Activated CD8-positive, alpha-beta memory T cell treated with anti-CD3 and anti-CD28 coated beads, Interleukin-2, amount 10 ng/mL, durations not matched to agents 7 days and 5 days (primary cell): ENCODE data around the gene TOP3B. TPM values are rescaled to one million over a fixed set of nuclear protein-coding genes. Genes with fewer than 3 reads are reported as not detected.
A peak's percentile ranks its signal among the peaks of the same experiment; 100 is the strongest.

Experiments
- ATAC-seq: fragments of 150-1000 bp; cut with Tn5 transposase; one replicate; pipeline ENCODE4 v1.10.0; 2021; ENCODE audit warnings: moderate library complexity
- CTCF ChIA-PET: fragments of 350-600 bp; sonication (Branson Sonifier 250); formaldehyde crosslinking; loops from one replicate; lab custom pipeline; 2021; ENCODE audit warnings: antibody characterized with exemption; lab: Charles Lee
- DNase-seq: peaks from one replicate; pipeline ENCODE4 v3.0.0-alpha.2; 2020
- H3K27ac Mint-ChIP-seq: one replicate; pipeline ENCODE4 v1.8.0; 2021; ENCODE audit warnings: mild to moderate bottlenecking, mixed read lengths
- H3K27me3 Mint-ChIP-seq: one replicate; pipeline ENCODE4 v1.8.0; 2021; ENCODE audit warnings: mixed read lengths
- H3K36me3 Mint-ChIP-seq: one replicate; pipeline ENCODE4 v1.8.0; 2021; ENCODE audit warnings: mild to moderate bottlenecking, mixed read lengths
- H3K4me1 Mint-ChIP-seq: one replicate; pipeline ENCODE4 v1.8.0; 2021; ENCODE audit warnings: mixed read lengths
- H3K4me3 Mint-ChIP-seq: one replicate; pipeline ENCODE4 v1.8.0; 2021; ENCODE audit warnings: mild to moderate bottlenecking, moderate library complexity, mixed read lengths
- H3K9me3 Mint-ChIP-seq: one replicate; pipeline ENCODE4 v1.8.0; 2022; ENCODE audit warnings: low read depth, mixed read lengths
- total RNA-seq, 2 experiments: library from RNA; stranded (reverse); gene quantifications; one replicate each; pipeline ENCODE4 v1.2.3, GENCODE V29; 2021

Gene TOP3B
- total RNA-seq, 2 experiments from 2014 or later, result 46.6 to 50.4 TPM

GRCh38 chr22:21985214-21985613 lies 2.6 kb upstream of the TOP3B start:
- no peaks in the 10 kb centered on the region for H3K36me3 Mint-ChIP-seq
- no peak overlapping the region for H3K4me3 Mint-ChIP-seq
- peaks cover 24% of the 10 kb centered on the region for H3K4me1 Mint-ChIP-seq
- CTCF ChIA-PET, result no interaction called here
- DNase-seq (no peak), ATAC-seq (no peak)
- no peaks in the 10 kb centered on the region for H3K27me3 Mint-ChIP-seq
- H3K9me3 Mint-ChIP-seq, result no peaks in the 10 kb centered on the region
- no peak overlapping the region for H3K27ac Mint-ChIP-seq

GRCh38 chr22:21984793-21985192 lies 2.2 kb upstream of the TOP3B start:
- CTCF ChIA-PET, result no interaction called here
- no peak overlapping the region for H3K27ac Mint-ChIP-seq
- H3K4me1 Mint-ChIP-seq, result peaks cover 27% of the 10 kb centered on the region
- no peak overlapping the region for H3K4me3 Mint-ChIP-seq
- H3K36me3 Mint-ChIP-seq, result no peaks in the 10 kb centered on the region
- no peaks in the 10 kb centered on the region for H3K27me3 Mint-ChIP-seq
- DNase-seq (no peak), ATAC-seq (no peak)
- H3K9me3 Mint-ChIP-seq, result no peaks in the 10 kb centered on the region

GRCh38 chr22:21981874-21982273 lies 713 bp downstream of the TOP3B start:
- no peaks in the 10 kb centered on the region for H3K9me3 Mint-ChIP-seq
- CTCF ChIA-PET, result interaction anchor here (2.0 to 3.3 kb wide), 3 partner anchors 10 to 45 kb away, joined by 9 to 32 read pairs (median 12); partner anchors contain the start of gene PPM1F
- peaks cover 30% of the 10 kb centered on the region for H3K4me1 Mint-ChIP-seq
- peak overlapping the region; percentile 86 for H3K27ac Mint-ChIP-seq
- no peak for ATAC-seq
- H3K4me3 Mint-ChIP-seq, result peak overlapping the region; percentile 88
- no peak for DNase-seq
- H3K36me3 Mint-ChIP-seq, result no peaks in the 10 kb centered on the region
- H3K27me3 Mint-ChIP-seq, result no peaks in the 10 kb centered on the region

- no peak overlapping the region for H3K27ac Mint-ChIP-seq
- peaks cover 30% of the 10 kb centered on the region for H3K4me1 Mint-ChIP-seq
- H3K4me3 Mint-ChIP-seq, result no peak overlapping the region
These were observed 2.0 kb downstream of the TOP3B start for GRCh38 chr22:21980547-21980946.

GRCh38 chr22:21978564-21979386 lies 3.8 kb downstream of the TOP3B start:
- peaks cover 30% of the 10 kb centered on the region for H3K4me1 Mint-ChIP-seq
- H3K9me3 Mint-ChIP-seq, result no peaks in the 10 kb centered on the region
- peaks cover 3% of the 10 kb centered on the region for H3K36me3 Mint-ChIP-seq
- no peak for ATAC-seq
- CTCF ChIA-PET, result no interaction called here
- no peak overlapping the region for H3K4me3 Mint-ChIP-seq
- no peaks in the 10 kb centered on the region for H3K27me3 Mint-ChIP-seq
- no peak overlapping the region for H3K27ac Mint-ChIP-seq
- DNase-seq, result no peak

More at GRCh38 chr22:21980547-21980946, 2.0 kb downstream of the TOP3B start:
- DNase-seq (no peak), ATAC-seq (no peak)
- Mint-ChIP-seq H3K36me3 (no peaks in the 10 kb centered on the region), H3K27me3 (no peaks in the 10 kb centered on the region), H3K9me3 (no peaks in the 10 kb centered on the region)
- CTCF ChIA-PET, result interaction anchor here (3.0 to 3.3 kb wide), 2 partner anchors 8 to 44 kb away, joined by 12 to 32 read pairs; no protein-coding TSS in a partner anchor

- ATAC-seq (no peak), DNase-seq (no peak)
- Mint-ChIP-seq H3K27ac (no peak overlapping the region), H3K36me3 (peaks cover 8% of the 10 kb centered on the region), H3K27me3 (no peaks in the 10 kb centered on the region), H3K9me3 (no peaks in the 10 kb centered on the region), H3K4me3 (no peak overlapping the region), H3K4me1 (peaks cover 30% of the 10 kb centered on the region)
- CTCF ChIA-PET, result no interaction called here
These were observed 4.8 kb downstream of the TOP3B start for GRCh38 chr22:21977814-21978213.

GRCh38 chr22:21975854-21976345 lies 6.7 kb downstream of the TOP3B start:
- CTCF ChIA-PET, result interaction anchor here (0.6 kb wide), 1 partner anchor 23 kb away, joined by 3 read pairs; the partner anchor contains the start of gene PPM1F
- H3K9me3 Mint-ChIP-seq, result no peaks in the 10 kb centered on the region
- H3K27me3 Mint-ChIP-seq, result no peaks in the 10 kb centered on the region
- no peak for DNase-seq
- no peak for ATAC-seq
- H3K27ac Mint-ChIP-seq, result no peak overlapping the region
- H3K4me3 Mint-ChIP-seq, result no peak overlapping the region
- H3K36me3 Mint-ChIP-seq, result peaks cover 16% of the 10 kb centered on the region
- peaks cover 13% of the 10 kb centered on the region for H3K4me1 Mint-ChIP-seq

- no peak overlapping the region for H3K4me3 Mint-ChIP-seq
- CTCF ChIA-PET, result no interaction called here
- peaks cover 19% of the 10 kb centered on the region for H3K36me3 Mint-ChIP-seq
These were observed 7.3 kb downstream of the TOP3B start for GRCh38 chr22:21975273-21975672.

GRCh38 chr22:21974058-21974649 lies 8.4 kb downstream of the TOP3B start:
- DNase-seq (no peak), ATAC-seq (no peak)
- Mint-ChIP-seq H3K4me3 (no peak overlapping the region), H3K4me1 (peaks cover 3% of the 10 kb centered on the region), H3K27me3 (no peaks in the 10 kb centered on the region), H3K9me3 (no peaks in the 10 kb centered on the region), H3K36me3 (peaks cover 19% of the 10 kb centered on the region), H3K27ac (no peak overlapping the region)
- CTCF ChIA-PET, result interaction anchor here (0.6 kb wide), 1 partner anchor 1057 kb away, joined by 3 read pairs; no protein-coding TSS in a partner anchor

More at GRCh38 chr22:21975273-21975672, 7.3 kb downstream of the TOP3B start:
- Mint-ChIP-seq H3K27me3 (no peaks in the 10 kb centered on the region), H3K9me3 (no peaks in the 10 kb centered on the region), H3K27ac (no peak overlapping the region), H3K4me1 (peaks cover 7% of the 10 kb centered on the region)
- no peak for ATAC-seq
- DNase-seq, result no peak

GRCh38 chr22:21972806-21973205 lies 9.8 kb downstream of the TOP3B start:
- no peak for DNase-seq
- Mint-ChIP-seq H3K27ac (no peak overlapping the region), H3K4me3 (no peak overlapping the region), H3K4me1 (no peaks in the 10 kb centered on the region), H3K36me3 (peaks cover 25% of the 10 kb centered on the region), H3K27me3 (no peaks in the 10 kb centered on the region), H3K9me3 (no peaks in the 10 kb centered on the region)
- no peak for ATAC-seq
- CTCF ChIA-PET, result interaction anchor here (0.6 to 3.5 kb wide), 18 partner anchors 8 to 275 kb away, joined by 3 to 32 read pairs (median 5); partner anchors contain the start of genes PPM1F and TOP3B

- no peaks in the 10 kb centered on the region for H3K4me1 Mint-ChIP-seq
- H3K27me3 Mint-ChIP-seq, result no peaks in the 10 kb centered on the region
- no peaks in the 10 kb centered on the region for H3K9me3 Mint-ChIP-seq
- CTCF ChIA-PET, result interaction anchor here (0.6 to 3.5 kb wide), 18 partner anchors 9 to 275 kb away, joined by 3 to 32 read pairs (median 5); partner anchors contain the start of genes PPM1F and TOP3B
- no peak overlapping the region for H3K4me3 Mint-ChIP-seq
- peaks cover 25% of the 10 kb centered on the region for H3K36me3 Mint-ChIP-seq
- ATAC-seq (peak; percentile 71), DNase-seq (peak; percentile 63)
- no peak overlapping the region for H3K27ac Mint-ChIP-seq
These were observed 10.3 kb downstream of the TOP3B start for GRCh38 chr22:21972293-21972779.

GRCh38 chr22:21971858-21972275 lies 10.7 kb downstream of the TOP3B start:
- Mint-ChIP-seq H3K9me3 (no peaks in the 10 kb centered on the region), H3K36me3 (peaks cover 25% of the 10 kb centered on the region), H3K27ac (no peak overlapping the region), H3K27me3 (no peaks in the 10 kb centered on the region), H3K4me1 (no peaks in the 10 kb centered on the region), H3K4me3 (no peak overlapping the region)
- CTCF ChIA-PET, result interaction anchor here (0.6 to 3.5 kb wide), 17 partner anchors 10 to 274 kb away, joined by 3 to 32 read pairs (median 5); partner anchors contain the start of genes PPM1F and TOP3B
- DNase-seq (no peak), ATAC-seq (no peak)
